Measurements from ENCODE around the gene PADI2. TPM values are rescaled to one million over a fixed set of nuclear protein-coding genes. Genes with fewer than 3 reads are reported as not detected.

PADI2 gene
- total and polyA plus RNA-seq, 4 donors: 0.25 to 2.4 (median 0.96) TPM

- H3K4me3 ChIP-seq (ENCODE audit: low read depth in 1 of 3, low read length in 3 of 3): no peak overlapping the region
- H3K27ac ChIP-seq (ENCODE audit: low read depth in 1 of 2, low read length in 2 of 2): no peak overlapping the region
- WGBS: 97% methylated on average over 3 of the region's 3 CpGs
- H3K9me3 ChIP-seq (ENCODE audit: control insufficient read depth in 4 of 4, low read length in 3 of 4): no peaks in the 10 kb centered on the region
- H3K36me3 ChIP-seq (ENCODE audit: control insufficient read depth in 4 of 4, insufficient read depth in 3 of 4, low read depth in 1 of 4, low read length in 3 of 4): peaks cover 8 to 43% (median 28%) of the 10 kb centered on the region in 4 donors
- DNase-seq (ENCODE audit: low spot score): no peak
- TF ChIP-seq ATF3 (IDR thresholded peaks at IDR 0.05) (no peak), HNF4A (conservative IDR thresholded peaks at IDR 0.05) (no peak), REST (IDR thresholded peaks at IDR 0.05) (no peak), JUND (IDR thresholded peaks at IDR 0.05) (no peak), RAD21 (IDR thresholded peaks at IDR 0.05) (no peak), TAF1 (conservative IDR thresholded peaks at IDR 0.05) (no peak), SP1 (IDR thresholded peaks at IDR 0.05) (no peak), NR2F2 (IDR thresholded peaks at IDR 0.05) (no peak), HNF4G (IDR thresholded peaks at IDR 0.05) (no peak), FOXA2 (IDR thresholded peaks at IDR 0.05) (no peak), RXRA (IDR thresholded peaks at IDR 0.05) (no peak), FOXA1 (IDR thresholded peaks at IDR 0.05) (no peak), MAX (IDR thresholded peaks at IDR 0.05) (no peak), ZBTB33 (IDR thresholded peaks at IDR 0.05) (no peak)
- no peak overlapping the region for H3K9ac ChIP-seq (ENCODE audit: low read depth in 1 of 2, low read length in 2 of 2)
- no peaks in the 10 kb centered on the region for H3K4me1 ChIP-seq (ENCODE audit: control insufficient read depth in 4 of 4, insufficient read depth in 4 of 4, low read length in 3 of 4)
- H3K27me3 ChIP-seq (ENCODE audit: control insufficient read depth in 4 of 4, insufficient read depth in 4 of 4, low read length in 3 of 4): no peaks in the 10 kb centered on the region
Measured at GRCh38 chr1:17032741-17033140, 86.5 kb downstream of the PADI2 start.

GRCh38 chr1:17031436-17031835 is 87.8 kb downstream of the PADI2 start:
- Histone ChIP-seq H3K27ac (ENCODE audit: low read depth in 1 of 2, low read length in 2 of 2) (no peak overlapping the region), H3K9ac (ENCODE audit: low read depth in 1 of 2, low read length in 2 of 2) (no peak overlapping the region), H3K9me3 (ENCODE audit: control insufficient read depth in 4 of 4, low read length in 3 of 4) (no peaks in the 10 kb centered on the region), H3K4me3 (ENCODE audit: low read depth in 1 of 3, low read length in 3 of 3) (no peak overlapping the region), H3K36me3 (ENCODE audit: control insufficient read depth in 4 of 4, insufficient read depth in 3 of 4, low read depth in 1 of 4, low read length in 3 of 4) (peaks cover 13 to 56% (median 38%) of the 10 kb centered on the region in 4 donors), H3K27me3 (ENCODE audit: control insufficient read depth in 4 of 4, insufficient read depth in 4 of 4, low read length in 3 of 4) (no peaks in the 10 kb centered on the region), H3K4me1 (ENCODE audit: control insufficient read depth in 4 of 4, insufficient read depth in 4 of 4, low read length in 3 of 4) (no peaks in the 10 kb centered on the region)
- 97% methylated on average over 4 of the region's 4 CpGs for WGBS
- DNase-seq (ENCODE audit: low spot score): no peak
- TF ChIP-seq REST (IDR thresholded peaks at IDR 0.05): no peak
- no peak for TF ChIP-seq GABPA (IDR thresholded peaks at IDR 0.05 in 1 of 2, conservative IDR thresholded peaks at IDR 0.05 in 1 of 2)
- TF ChIP-seq RXRA (IDR thresholded peaks at IDR 0.05): no peak
- no peak for TF ChIP-seq ATF3 (IDR thresholded peaks at IDR 0.05)
- TF ChIP-seq MAX (IDR thresholded peaks at IDR 0.05): no peak
- no peak for TF ChIP-seq ZBTB33 (IDR thresholded peaks at IDR 0.05)
- no peak for TF ChIP-seq YY1 (IDR thresholded peaks at IDR 0.05)
- no peak for TF ChIP-seq NR2F2 (IDR thresholded peaks at IDR 0.05)
- TF ChIP-seq FOXA1 (IDR thresholded peaks at IDR 0.05): no peak
- no peak for TF ChIP-seq EGR1 (IDR thresholded peaks at IDR 0.05; ENCODE audit: low read depth in 2 of 2)
- TF ChIP-seq HNF4G (IDR thresholded peaks at IDR 0.05): no peak
- TF ChIP-seq TAF1 (conservative IDR thresholded peaks at IDR 0.05): no peak
- no peak for TF ChIP-seq HNF4A (conservative IDR thresholded peaks at IDR 0.05)

Measured in liver (tissue), 9 donors.